Muscle layer of colon (tissue), 2 donors: ENCODE data around the gene CHD6.

ENCODE experiments used
- H3K27ac ChIP-seq: one replicate; pipeline ENCODE4 v1.7.0; 2013; ENCODE audit warnings: low read depth, mild to moderate bottlenecking, low read length, moderate library complexity
- H3K27me3 ChIP-seq, 2 donors: one replicate each; pipeline ENCODE4 v1.7.0; 2013; ENCODE audit warnings: low read length in 2 of 2, mild to moderate bottlenecking in 2 of 2; ENCODE audit not compliant: insufficient read depth in 2 of 2, control insufficient read depth in 1 of 2
- H3K36me3 ChIP-seq: one replicate; pipeline ENCODE4 v1.7.0; 2013; ENCODE audit warnings: mild to moderate bottlenecking, low read length; ENCODE audit not compliant: insufficient read depth
- H3K4me1 ChIP-seq: one replicate; pipeline ENCODE4 v1.7.0; 2013; ENCODE audit warnings: mild to moderate bottlenecking, low read length; ENCODE audit not compliant: insufficient read depth
- H3K4me3 ChIP-seq, 2 donors: one replicate each; pipeline ENCODE4 v1.7.0; 2013; ENCODE audit warnings: low read length in 2 of 2, low read depth in 1 of 2, mild to moderate bottlenecking in 1 of 2, moderate library complexity in 1 of 2
- H3K9ac ChIP-seq: one replicate; pipeline ENCODE4 v1.7.0; 2013; ENCODE audit warnings: low read length
- H3K9me3 ChIP-seq: one replicate; pipeline ENCODE4 v1.7.0; 2013; ENCODE audit warnings: mild to moderate bottlenecking, low read length
- donor health status: abdominal sarcoma.
- donor health status: Adenocarcinoma of cecum.

CHD6 gene

DNA sequence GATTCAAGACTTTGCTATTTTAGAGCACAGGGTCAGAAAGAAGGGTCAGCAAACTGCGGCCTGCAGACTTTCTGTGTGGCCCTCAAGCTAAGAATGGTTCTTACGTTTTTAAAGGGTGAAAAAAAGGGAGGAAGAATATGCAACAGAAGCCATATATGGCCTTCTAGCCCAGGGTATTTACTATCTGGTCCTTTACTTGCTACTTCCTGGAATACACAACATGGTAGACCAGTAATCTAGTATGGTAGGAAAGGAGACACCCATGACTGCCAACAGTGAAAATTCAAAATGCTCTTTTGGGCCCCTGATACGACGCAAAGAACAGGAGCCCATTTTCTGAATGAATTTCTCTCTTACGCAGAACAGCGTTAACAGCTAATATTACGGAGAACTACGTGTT is 191.2 kb downstream of the CHD6 start:
- Histone ChIP-seq H3K4me3 (no peak overlapping the region), H3K36me3 (peaks cover 53% of the 10 kb centered on the region), H3K4me1 (no peaks in the 10 kb centered on the region), H3K9ac (no peak overlapping the region), H3K27ac (no peak overlapping the region), H3K9me3 (no peaks in the 10 kb centered on the region), H3K27me3 (no peaks in the 10 kb centered on the region)

DNA sequence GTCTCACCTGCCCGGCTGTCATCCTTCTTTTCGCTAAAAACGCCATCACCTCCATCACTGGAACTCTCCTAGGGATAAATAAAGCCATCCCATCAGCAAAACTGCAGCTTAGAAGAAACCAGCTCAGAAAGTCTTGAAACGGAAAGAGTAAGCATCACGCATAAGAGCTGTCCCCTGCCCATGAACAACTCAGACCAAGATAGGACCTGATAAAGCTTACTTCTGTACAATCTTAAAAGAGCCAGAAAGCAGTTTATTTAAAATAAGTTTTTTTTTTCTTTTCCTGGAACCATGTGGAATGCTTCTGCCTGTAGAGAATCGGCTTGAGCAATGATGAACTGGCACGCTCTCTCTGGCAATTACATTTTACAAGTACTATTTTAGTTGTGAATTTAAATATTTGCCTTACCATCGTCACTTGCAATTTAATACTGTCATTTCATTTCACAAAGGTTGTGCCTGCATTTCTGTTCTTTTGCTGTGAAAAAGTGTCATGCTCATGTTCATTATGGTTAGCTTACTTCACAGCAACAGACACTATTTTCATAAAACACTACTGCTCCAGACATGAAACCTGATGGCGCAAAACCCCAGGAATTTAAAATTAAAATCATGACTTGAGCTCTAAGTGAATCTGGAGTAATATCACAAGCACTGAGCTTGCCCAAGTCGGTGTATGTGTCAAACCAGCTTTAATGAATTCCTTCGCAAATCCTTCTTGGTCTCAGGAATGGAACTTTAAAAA is 191.9 kb downstream of the CHD6 start:
- no peak overlapping the region for H3K27ac ChIP-seq
- no peak overlapping the region for H3K4me3 ChIP-seq
- H3K36me3 ChIP-seq = peaks cover 61% of the 10 kb centered on the region
- H3K9me3 ChIP-seq = no peaks in the 10 kb centered on the region
- H3K9ac ChIP-seq = no peak overlapping the region
- no peaks in the 10 kb centered on the region for H3K4me1 ChIP-seq
- H3K27me3 ChIP-seq = no peaks in the 10 kb centered on the region

DNA sequence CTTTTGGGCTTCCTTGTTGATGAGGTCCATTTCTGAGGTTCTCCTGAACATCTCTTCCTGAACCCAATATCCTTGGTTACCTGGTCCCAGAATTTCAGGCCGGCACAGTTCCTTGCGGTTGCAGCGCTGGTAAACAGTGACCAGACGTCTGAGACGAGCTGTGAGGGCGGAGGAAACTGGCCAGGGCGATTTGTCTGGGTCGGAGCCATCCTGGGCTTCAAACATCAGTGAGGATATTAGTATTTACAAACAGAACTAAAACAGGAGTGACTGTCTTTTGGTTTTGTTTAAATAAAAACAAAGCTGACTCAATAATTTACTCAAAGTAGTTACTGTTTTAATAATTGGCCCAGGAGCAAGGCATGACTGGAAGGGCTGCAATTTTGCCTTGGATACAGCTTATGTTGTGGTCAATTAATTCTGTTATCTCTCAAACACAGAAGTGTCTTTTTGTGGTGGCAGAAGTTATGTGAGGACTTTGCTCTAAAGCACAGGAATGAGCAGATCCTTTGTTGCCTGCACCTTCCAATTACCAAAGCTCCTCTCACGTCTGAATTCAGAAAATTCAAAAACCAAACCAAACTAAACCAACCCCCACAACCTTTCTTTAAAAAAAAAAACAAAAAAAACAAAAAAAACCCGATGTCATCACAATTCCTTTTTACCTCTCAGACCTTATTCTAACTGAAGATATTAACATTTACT is 192.8 kb downstream of the CHD6 start:
- no peak overlapping the region for H3K27ac ChIP-seq
- H3K36me3 ChIP-seq = peaks cover 68% of the 10 kb centered on the region
- no peak overlapping the region for H3K4me3 ChIP-seq
- H3K27me3 ChIP-seq = no peaks in the 10 kb centered on the region
- H3K9ac ChIP-seq = no peak overlapping the region
- H3K9me3 ChIP-seq = no peaks in the 10 kb centered on the region
- no peaks in the 10 kb centered on the region for H3K4me1 ChIP-seq

DNA sequence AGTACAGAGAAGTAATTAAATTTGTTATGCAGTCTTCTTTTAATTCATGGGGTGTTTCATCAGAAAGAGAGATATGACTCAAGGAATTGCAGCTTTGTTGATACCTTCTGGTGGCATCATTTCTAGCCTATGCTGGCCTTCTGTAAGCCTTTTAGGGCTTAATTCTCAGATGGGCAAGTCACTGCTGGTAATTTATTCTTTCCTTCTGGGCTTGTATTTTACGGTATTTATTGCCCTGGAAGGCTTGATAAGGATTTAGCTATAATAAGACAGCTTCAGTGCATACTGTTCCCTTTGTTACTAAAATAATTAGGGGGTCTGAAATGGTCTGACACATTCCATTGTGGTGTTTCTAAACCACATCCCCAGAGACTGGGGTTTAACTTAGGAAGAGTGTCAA is 193.6 kb downstream of the CHD6 start:
- Histone ChIP-seq H3K36me3 (peaks cover 68% of the 10 kb centered on the region), H3K9me3 (no peaks in the 10 kb centered on the region), H3K9ac (no peak overlapping the region), H3K27ac (no peak overlapping the region), H3K4me3 (no peak overlapping the region), H3K4me1 (no peaks in the 10 kb centered on the region), H3K27me3 (no peaks in the 10 kb centered on the region)

DNA sequence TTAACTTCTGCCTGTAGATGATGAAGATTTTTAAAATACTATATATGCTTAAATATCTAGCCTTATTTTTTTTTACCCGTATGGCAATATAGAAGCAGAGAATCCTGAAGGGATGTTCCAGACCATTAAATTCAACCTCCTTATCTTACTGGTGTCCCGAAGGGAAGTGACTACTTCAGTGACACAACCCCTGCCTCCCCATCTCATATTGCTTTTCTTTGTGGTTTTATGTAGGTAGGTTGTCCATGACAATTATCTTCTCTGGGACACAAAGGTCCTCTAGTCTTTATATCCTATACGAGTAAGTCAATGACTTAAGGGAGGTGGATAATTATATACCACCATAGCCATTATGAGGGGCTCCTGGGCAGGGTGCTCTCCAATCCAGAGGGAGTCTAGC is 194.2 kb downstream of the CHD6 start:
- no peak overlapping the region for H3K4me3 ChIP-seq
- H3K27me3 ChIP-seq = no peaks in the 10 kb centered on the region
- no peaks in the 10 kb centered on the region for H3K4me1 ChIP-seq
- no peak overlapping the region for H3K9ac ChIP-seq
- peaks cover 64% of the 10 kb centered on the region for H3K36me3 ChIP-seq
- H3K27ac ChIP-seq = no peak overlapping the region
- no peaks in the 10 kb centered on the region for H3K9me3 ChIP-seq

DNA sequence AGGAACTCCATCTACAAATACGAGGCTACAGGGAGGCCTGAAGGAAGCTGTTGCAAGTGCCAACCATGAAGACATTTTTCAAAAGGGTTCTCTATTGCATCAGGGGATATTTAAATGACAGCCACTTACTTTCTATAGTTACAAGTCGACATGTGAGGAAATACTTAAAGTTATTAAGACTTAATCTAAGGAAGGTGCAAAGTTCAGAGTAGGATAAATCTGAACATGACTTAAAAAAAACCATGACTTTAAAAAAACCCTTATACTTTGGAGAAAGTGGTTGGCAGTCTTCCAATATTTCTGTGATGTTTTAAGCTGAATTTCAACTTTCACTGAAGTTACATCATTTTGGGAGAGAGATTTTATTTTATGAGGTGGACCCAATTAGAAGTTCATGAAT is 195.2 kb downstream of the CHD6 start:
- no peaks in the 10 kb centered on the region for H3K9me3 ChIP-seq
- H3K27me3 ChIP-seq = no peaks in the 10 kb centered on the region
- H3K36me3 ChIP-seq = peaks cover 64% of the 10 kb centered on the region
- no peak overlapping the region for H3K27ac ChIP-seq
- no peaks in the 10 kb centered on the region for H3K4me1 ChIP-seq
- no peak overlapping the region for H3K4me3 ChIP-seq
- H3K9ac ChIP-seq = no peak overlapping the region

DNA sequence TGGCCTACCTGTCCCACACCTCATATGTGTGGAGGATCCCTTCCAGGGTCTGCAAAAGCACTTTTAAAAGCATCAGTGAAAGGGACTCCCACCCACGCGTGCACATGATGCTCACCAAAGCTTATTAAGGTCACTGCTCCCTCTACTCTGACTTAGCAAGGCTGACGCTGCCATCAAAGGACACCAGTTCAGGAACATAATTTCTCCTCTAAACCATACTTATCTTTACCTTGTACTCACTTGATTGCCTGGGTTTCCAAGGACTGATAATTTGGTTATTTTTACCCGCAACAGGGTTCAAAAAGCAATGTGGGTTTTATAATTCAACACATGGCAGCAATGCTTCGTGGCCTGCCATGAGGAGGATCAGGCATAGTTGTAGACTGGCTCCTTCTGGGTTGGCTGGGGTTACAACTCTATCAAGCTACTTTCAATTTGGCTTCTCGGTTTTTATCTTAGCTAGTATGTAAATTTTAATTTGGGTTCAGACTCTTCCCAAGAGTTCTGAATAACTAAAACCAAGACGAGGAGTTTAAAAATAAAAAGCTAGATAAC is 199.4 kb downstream of the CHD6 start:
- Histone ChIP-seq H3K9ac (no peak overlapping the region), H3K36me3 (peaks cover 83% of the 10 kb centered on the region), H3K4me1 (no peaks in the 10 kb centered on the region), H3K27ac (no peak overlapping the region), H3K4me3 (no peak overlapping the region), H3K27me3 (no peaks in the 10 kb centered on the region), H3K9me3 (no peaks in the 10 kb centered on the region)

DNA sequence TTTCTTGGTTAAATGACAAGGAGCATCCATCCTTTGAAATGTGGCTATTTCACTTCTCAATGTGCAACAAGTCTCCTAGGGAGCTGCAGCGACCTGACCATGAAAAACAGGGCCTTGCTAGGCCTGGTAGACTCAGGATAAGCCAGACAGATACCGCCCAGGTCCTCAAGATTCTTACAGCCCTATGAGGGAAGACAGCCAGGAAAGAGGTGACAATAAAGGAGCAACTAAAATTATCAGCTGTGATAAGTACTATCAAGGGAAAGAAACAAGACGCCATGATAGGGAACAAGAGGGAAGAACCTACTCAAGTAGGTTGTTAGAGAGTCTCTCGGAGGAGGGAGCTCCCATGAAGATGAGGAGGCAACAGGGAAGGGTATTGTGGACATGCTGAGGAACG is 200.1 kb downstream of the CHD6 start:
- Histone ChIP-seq H3K4me1 (no peaks in the 10 kb centered on the region), H3K4me3 (no peak overlapping the region), H3K9ac (no peak overlapping the region), H3K27me3 (no peaks in the 10 kb centered on the region), H3K36me3 (peaks cover 88% of the 10 kb centered on the region), H3K27ac (no peak overlapping the region), H3K9me3 (no peaks in the 10 kb centered on the region)

DNA sequence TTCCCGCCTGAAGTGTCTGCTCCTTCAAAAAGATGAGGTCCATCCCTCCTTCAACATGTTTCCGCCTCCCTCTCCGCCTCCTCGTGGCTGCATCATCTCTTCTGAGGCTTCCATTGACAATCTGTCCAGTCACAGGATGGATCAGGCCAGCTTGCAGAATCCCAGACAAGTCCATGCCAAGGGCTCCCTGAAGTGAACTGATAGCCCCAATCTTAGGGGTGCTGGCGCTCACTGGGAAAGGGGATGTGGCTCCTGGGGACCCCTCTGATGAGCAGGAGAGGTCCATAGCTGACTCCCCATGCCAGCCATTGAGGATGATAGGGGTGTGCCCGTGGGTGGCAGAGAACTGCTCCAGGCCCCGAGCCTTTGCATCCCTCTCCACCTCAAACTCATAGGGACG is 203.0 kb downstream of the CHD6 start:
- H3K27ac ChIP-seq = no peak overlapping the region
- H3K27me3 ChIP-seq = no peaks in the 10 kb centered on the region
- H3K9ac ChIP-seq = no peak overlapping the region
- H3K9me3 ChIP-seq = no peaks in the 10 kb centered on the region
- peaks cover 89% of the 10 kb centered on the region for H3K36me3 ChIP-seq
- no peak overlapping the region for H3K4me3 ChIP-seq
- H3K4me1 ChIP-seq = no peaks in the 10 kb centered on the region

DNA sequence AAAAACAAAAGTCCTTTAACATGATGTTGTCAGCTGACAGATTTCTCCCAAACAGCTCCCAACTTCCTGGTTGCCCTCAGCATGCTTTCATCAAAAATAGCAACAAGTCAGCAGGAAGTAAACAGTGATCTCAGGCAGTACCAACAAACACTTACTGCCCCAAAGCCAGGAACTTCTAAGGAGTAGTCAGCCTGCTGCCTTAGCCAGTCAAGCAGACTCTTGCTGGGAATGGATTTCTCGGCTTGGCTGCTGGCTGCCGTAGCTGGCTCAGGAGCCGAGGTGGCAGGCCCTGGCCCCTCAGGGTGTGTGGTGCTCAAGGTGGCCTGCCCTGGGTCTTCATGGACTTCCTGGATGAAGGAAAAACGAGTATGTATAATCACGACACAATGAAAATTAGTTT is 205.0 kb downstream of the CHD6 start:
- H3K9ac ChIP-seq = no peak overlapping the region
- H3K4me1 ChIP-seq = no peaks in the 10 kb centered on the region
- H3K27me3 ChIP-seq = no peaks in the 10 kb centered on the region
- peaks cover 97% of the 10 kb centered on the region for H3K36me3 ChIP-seq
- H3K9me3 ChIP-seq = no peaks in the 10 kb centered on the region
- no peak overlapping the region for H3K4me3 ChIP-seq
- no peak overlapping the region for H3K27ac ChIP-seq

DNA sequence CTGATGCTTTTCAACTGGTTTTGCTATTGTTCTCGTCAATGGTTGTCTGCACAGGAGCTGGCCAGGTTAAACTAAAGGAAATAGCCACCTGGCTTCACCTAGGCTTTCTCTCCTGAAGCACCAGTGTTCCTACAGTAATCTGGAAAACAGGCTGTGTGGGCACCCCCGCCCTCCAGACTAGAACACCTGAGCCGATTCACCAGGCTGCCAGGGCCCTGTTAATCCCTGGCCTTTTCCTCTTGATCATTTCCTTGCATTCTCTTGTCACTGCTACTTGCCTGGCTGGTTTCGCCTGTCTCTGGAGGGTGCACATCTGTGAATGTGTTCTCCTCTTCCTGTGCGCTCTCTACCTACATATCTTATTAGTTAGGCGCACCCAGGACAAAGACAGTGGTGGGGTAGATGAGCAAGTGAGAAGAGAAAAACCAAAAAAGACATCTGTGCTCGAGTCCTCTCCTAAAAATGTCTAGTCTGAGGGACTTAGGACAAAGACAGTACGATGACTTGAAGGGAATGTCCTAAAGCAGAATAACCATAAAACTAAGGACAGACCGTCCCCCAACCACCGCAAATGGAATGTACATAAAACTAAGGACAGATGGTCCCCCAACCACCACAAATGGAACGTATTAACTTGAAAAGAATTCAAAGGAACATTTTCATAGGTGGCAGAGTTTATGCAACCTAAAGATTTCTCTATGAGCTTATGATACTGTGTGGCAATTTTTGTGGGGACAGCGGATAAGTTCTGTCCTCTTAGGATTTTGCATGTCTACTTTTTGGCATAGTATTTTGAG is 205.7 kb downstream of the CHD6 start:
- Histone ChIP-seq H3K27me3 (no peaks in the 10 kb centered on the region), H3K9ac (no peak overlapping the region), H3K27ac (no peak overlapping the region), H3K4me3 (no peak overlapping the region), H3K36me3 (peaks cover 94% of the 10 kb centered on the region), H3K9me3 (no peaks in the 10 kb centered on the region), H3K4me1 (no peaks in the 10 kb centered on the region)
